GM12892 (cell line): ENCODE measurements around the gene POLL.
"Not testable (repeated sequence)": the region's sequence is repeated elsewhere in the genome, so short reads cannot be mapped to it uniquely, and the experiment has no call there.

ENCODE experiments used
- POLR2A ChIP-seq: IDR thresholded peaks from 2 replicates; pipeline ENCODE4 v1.6.1; 2011; ENCODE audit warnings: low read depth, low read length, control low read depth
- POLR2AphosphoS5 ChIP-seq: IDR thresholded peaks from 2 replicates; pipeline ENCODE4 v1.6.1; 2011; ENCODE audit warnings: low read depth, low read length, control low read depth
- TAF1 ChIP-seq: IDR thresholded peaks from 2 replicates; pipeline ENCODE4 v1.6.1; 2011; ENCODE audit warnings: low read depth, mild to moderate bottlenecking, control low read depth, low read length, borderline replicate concordance

GRCh38 chr10:101593331-101593730 is 5.3 kb upstream of the POLL start:
- not testable (repeated sequence) for TF ChIP-seq POLR2AphosphoS5, TAF1, POLR2A
